Right renal cortex interstitium (tissue), 3 donors: Measurements from ENCODE around the gene HIPK2. TPM values are rescaled to one million over a fixed set of nuclear protein-coding genes. Genes with fewer than 3 reads are reported as not detected.

Experiments used
- DNase-seq, 3 donors: peaks; one replicate each; pipeline ENCODE4 v3.0.0-alpha.2; 2013; ENCODE audit warnings: low read depth in 3 of 3, low spot score in 2 of 3
- polyA plus RNA-seq, 3 donors: library from polyadenylated mRNA; unstranded; fragments of 120-200 nt; gene quantifications; one replicate each; pipeline ENCODE4 v1.2.1, GENCODE V29; 2013; ENCODE audit not compliant: insufficient read length in 3 of 3

HIPK2 gene
- polyA plus RNA-seq, 3 donors, result 81.5 to 88.7 (median 87.6) TPM

GRCh38 chr7:139576179-139576973 lies 201.4 kb downstream of the HIPK2 start:
- DNase-seq, result no peak

- no peak for DNase-seq
Measured at GRCh38 chr7:139575338-139575680, 202.5 kb downstream of the HIPK2 start.

GRCh38 chr7:139574618-139575337 lies 203.0 kb downstream of the HIPK2 start:
- DNase-seq, result no peak

GRCh38 chr7:139573871-139574270 lies 203.9 kb downstream of the HIPK2 start:
- no peak for DNase-seq

GRCh38 chr7:139572704-139573385 lies 205.0 kb downstream of the HIPK2 start:
- DNase-seq, result no peak

- no peak for DNase-seq
Measured at GRCh38 chr7:139572071-139572470, 205.7 kb downstream of the HIPK2 start.

GRCh38 chr7:139571651-139572050 lies 206.1 kb downstream of the HIPK2 start:
- DNase-seq, result no peak

GRCh38 chr7:139571190-139571589 lies 206.6 kb downstream of the HIPK2 start:
- no peak for DNase-seq

GRCh38 chr7:139570626-139571025 lies 207.2 kb downstream of the HIPK2 start:
- no peak for DNase-seq

- DNase-seq, result no peak
Measured at GRCh38 chr7:139570119-139570518, 207.7 kb downstream of the HIPK2 start.

GRCh38 chr7:139568813-139569490 lies 208.8 kb downstream of the HIPK2 start:
- DNase-seq, result no peak

- no peak for DNase-seq
Measured at GRCh38 chr7:139568346-139568675, 209.5 kb downstream of the HIPK2 start.

GRCh38 chr7:139567647-139568345 lies 210.0 kb downstream of the HIPK2 start:
- no peak for DNase-seq

GRCh38 chr7:139566736-139567646 lies 210.8 kb downstream of the HIPK2 start:
- no peak for DNase-seq

GRCh38 chr7:139566075-139566474 lies 211.7 kb downstream of the HIPK2 start:
- DNase-seq, result no peak

GRCh38 chr7:139563856-139564255 lies 213.9 kb downstream of the HIPK2 start:
- no peak for DNase-seq

GRCh38 chr7:139562961-139563565 lies 214.7 kb downstream of the HIPK2 start:
- DNase-seq, result no peak

GRCh38 chr7:139562491-139562890 lies 215.3 kb downstream of the HIPK2 start:
- DNase-seq, result no peak

GRCh38 chr7:139560678-139561077 lies 217.1 kb downstream of the HIPK2 start:
- DNase-seq, result no peak
